ENCODE data around the gene NT5DC4.

Gene NT5DC4

DNA sequence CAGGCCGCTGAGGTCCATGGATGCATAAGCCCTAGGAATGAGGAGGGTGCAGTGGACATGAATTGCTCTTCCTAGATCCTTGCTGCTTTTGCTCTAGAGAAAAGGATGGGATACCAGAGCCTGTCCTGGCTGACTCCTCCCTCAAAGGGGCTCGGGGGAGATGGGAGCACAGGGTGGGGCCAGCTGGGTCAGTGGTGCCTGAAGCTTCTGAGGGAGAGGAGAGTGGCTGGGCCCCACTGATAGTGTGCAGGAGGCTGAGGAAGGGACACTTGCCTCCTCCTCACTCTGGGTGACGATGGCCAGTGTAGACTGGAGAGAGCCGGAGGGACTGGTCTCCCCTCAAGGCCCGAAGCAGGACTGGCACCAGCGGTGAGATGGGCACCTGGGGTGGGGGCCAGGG is at the start of gene NT5DC4:
Gene NT5DC4 (plus strand): TSS at position 236 of the 400 bp plus-strand sequence. CDS start 60 bp downstream, at position 296.
- no peak for DNase-seq

DNA sequence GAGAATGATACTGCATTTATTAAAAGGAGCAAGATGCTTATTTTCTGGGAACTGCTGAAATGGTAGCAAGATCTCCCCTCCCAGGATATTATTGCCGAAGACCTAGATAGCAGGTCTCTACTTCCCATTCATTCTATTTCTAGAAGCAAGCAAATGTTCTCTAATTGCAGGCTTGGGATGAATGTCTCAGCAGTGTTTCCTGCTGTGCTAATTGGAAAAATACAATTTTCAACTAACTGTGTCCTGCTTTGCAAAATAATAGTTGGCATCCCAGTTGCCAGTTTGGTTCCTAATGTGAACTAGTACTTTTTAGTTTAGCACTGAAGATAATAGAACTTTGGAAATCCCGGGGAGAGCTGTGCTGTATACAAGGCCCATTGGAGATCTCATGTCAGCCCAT is 49.0 kb upstream of the NT5DC4 start:
- DNase-seq, result no peak

DNA sequence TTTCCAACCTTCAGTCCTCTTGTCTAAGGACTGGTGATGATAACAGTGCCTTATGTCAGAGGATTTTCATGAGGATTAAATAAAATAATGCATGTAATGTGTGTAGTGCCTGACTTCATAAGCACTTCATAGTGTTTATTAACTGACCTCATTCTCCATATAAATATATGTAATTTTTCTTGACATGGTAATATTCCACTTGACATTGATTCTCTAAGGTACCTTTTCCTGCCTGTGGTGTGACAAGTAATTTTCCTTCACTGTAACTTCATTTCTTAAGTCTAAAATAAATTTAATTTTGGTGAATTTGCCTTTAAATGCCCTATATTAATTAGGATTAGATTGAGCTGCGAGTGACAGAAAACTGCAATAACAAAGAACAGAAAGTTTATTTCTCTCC is 47.8 kb upstream of the NT5DC4 start:
- DNase-seq, result no peak

DNA sequence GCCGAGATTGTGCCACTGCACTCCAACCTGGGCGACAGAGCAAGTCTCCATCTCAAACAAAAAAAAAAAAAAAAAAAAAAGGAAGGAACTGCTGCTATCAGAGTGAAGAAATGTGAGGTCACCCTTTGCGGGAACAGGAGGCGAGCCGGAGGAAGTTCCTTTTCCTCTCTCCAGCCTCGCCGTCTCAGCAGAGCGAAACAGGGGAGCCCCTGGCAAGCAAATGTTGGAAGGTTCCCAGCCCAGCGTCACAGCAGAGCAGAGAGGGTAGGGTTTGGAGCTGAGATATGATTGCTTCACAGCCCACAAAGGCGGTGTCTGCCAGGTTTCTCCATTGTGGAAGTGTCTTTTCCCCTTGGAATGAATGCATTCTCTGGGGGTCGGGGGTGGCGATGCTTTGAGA is 46.6 kb upstream of the NT5DC4 start:
- DNase-seq, result no peak

DNA sequence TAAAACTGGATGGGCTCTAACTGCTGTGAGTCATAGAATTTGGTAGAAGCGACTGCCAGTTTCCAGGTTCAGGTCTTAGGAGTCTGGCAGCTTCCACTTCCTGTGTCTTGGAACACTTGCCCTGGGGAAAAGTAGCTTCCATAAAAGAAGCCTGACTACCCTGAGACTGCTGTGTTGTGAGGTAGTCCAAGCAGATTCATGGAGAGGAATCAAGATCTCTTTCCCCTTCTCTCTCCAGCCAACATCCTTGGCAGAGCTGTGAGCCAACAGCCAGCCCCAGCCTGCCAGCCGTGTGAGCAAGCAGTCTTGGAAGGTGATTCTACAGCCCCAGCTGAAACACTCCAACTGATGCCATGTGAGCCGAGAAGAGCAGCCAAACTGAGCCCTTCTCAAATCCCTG is 41.3 kb upstream of the NT5DC4 start:
- DNase-seq, result no peak

DNA sequence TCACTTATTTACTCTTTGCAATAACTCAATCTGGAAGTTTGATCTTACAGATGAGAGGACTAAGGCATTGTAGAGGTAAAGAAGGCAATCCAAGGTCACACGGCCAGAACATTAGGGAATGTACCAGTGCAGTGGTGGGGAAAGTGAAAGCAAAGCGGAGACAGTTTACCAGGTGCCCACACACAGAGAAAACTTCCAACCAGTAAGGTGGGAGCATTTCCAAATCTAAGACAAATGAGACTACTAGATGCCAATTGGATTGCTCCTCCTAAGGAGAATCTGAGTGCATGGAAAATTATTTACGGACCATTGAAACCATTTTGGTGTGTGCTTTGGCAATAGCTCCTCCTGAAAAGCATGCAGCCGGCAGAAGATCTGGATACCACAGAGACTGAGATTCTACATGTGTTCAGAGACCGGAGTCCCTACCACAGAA is 40.1 kb upstream of the NT5DC4 start:
- no peak for DNase-seq

DNA sequence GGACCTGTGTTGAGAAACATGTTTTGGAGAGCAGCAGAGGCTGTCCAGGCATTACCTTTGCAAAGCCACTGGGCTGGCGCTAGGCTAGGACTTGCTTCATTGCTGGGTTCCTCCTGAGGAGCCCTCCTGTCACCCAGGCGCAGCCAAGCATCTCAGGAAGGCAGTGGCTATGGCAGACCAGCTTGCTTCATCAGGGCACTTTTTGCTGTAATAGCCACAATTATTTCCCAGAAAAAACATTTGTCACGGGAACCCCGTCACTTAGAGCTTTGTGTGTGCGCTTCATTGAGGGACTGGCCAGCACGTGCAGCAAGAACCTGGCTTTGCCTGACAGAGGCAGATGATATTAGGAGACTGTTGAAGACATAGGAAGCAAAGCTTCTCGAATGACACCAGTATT is 38.7 kb upstream of the NT5DC4 start:
- no peak for DNase-seq

DNA sequence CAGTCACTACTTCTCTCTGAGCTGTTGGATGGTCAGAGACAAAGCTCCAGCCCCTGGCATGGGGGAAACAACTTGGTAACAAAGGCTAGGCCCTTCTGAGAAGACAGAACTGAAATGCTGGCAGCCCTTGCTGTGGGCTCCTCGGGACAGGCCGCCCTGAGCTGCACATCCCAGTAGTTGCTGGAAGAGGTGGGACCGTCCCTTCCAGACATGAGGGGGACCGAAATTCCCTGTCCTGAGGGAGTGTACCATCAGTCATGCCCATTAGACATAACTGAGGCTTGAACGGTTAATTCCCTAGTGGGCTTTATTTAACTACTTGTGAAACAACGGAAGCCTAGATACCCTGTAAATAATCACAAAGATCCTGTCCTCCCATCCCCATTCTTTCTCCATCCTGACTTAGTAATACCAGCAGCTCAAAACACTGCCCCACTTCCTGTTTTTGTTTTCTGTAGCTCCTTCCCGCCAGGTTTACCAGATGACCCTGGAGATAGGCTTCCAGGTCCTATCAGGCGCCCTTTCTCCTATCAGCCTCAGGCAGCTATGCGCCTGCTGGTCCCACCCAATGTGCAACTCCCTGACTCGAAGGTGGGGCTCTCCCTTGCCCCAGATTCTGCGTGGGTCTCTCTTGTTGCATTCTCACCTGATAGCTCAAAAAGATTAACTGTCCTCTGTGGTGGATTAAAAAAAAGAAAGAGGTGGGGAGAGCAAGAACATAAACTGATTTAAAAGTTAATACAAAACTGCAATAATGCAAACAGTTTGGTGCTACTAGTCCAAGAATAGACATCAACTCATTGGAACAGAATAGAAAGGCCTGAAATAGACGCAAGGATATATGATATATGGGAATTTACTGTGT is 37.0 kb upstream of the NT5DC4 start:
- no peak for DNase-seq

DNA sequence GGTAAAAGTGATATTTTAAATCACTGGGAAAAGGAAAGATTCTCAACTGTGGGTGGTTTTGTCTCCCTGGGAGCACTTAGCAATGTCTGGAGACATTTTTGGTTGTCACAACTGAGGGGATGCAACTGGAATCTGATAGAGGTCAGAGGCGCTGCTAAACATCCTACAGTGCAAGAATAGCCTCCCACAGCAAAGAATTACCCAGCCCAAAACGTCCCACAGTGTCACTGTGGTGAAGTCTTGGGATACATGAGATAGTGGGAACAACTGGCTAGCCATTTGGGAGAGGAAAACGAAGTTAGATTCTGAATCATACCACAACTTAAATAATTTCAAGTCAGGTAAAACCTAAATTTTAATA is 36.4 kb upstream of the NT5DC4 start:
- no peak for DNase-seq

DNA sequence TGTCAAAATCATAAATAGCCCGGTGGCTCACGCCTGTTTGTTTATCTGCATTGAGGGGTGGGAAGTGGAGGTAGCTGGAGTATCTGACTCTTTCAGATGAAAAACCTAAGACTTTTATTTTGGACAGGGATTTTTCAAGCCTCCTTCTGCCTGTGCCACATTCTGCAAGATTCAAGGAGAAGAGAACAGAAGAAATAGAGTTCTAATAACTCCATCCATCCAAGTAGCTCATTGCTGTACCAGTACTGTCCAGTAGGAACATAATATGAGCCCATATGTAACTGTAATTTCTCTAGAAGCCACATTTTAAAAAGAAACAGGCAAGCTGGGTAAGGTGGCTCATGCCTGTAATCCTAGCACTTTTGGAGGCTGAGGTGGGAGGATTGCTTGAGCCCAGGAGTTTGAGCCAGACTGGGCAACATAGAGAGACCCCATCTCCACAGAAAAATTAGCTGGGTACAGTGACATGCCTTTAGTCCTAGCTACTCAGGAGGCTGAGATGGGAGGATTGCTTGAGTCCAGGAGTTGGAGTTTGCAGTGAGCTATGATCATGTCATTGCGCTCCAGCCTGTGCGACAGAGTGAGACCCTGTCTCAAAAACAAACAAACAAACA is 35.4 kb upstream of the NT5DC4 start:
- DNase-seq, result no peak

DNA sequence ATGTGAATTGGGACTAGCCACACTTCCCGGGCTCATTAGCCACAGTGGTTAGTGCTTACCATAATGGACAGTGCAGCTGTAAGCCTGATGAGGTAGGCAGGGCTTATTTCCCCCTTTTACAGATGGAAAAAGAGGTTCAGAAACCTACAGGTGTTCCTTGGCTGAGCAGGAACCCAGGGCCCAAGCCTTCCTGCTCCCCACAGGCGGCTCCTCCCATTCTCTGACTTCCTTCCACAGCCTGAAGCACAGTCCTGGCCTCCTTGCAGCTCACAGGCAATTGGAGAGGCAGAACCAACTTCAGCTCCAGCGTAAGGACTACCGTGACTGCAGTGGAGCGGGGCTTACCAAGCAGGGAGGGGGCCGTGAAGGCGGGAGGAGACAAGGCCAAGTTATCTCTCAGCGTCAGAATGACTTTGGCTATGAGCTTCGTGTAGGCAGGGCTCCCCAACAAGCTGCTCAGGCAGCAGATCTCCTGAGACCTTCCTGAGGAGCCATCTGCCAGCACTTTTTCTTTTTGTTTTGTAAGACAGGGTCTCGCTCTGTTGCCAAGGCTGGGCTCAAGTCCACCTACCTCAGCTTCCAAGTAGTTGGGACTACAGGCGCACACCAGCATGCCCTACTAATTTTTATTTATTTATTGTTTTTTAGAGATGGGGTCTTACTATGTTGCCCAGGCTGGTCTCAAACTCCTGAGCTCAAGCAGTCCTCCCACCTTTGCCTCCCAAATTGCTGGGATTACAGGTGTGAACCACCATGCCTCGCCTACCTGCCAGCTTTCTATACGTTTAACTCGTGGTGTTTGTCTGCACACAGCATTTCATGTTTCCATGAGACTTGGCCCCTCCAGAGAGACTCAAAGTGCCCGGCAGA is 34.2 kb upstream of the NT5DC4 start:
- DNase-seq, result no peak

DNA sequence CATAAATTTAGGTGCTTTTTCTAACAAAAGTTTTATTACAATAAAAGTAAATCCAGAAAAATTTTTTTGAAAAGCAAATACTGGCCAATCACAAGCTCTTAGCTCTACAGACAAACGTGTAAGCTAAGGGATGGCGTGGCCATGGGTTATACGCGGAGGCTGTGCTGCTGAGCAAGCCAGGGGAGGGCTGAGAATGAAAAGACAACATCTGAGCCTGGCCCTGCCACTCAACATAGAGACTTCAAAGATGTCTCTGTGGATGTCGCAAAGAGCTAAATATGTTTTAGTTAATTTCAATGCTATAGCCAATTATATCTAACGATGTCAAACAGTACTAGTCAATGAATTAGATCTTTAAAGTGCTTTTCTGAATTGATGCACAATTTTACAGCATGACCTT is 33.3 kb upstream of the NT5DC4 start:
- DNase-seq, result no peak

DNA sequence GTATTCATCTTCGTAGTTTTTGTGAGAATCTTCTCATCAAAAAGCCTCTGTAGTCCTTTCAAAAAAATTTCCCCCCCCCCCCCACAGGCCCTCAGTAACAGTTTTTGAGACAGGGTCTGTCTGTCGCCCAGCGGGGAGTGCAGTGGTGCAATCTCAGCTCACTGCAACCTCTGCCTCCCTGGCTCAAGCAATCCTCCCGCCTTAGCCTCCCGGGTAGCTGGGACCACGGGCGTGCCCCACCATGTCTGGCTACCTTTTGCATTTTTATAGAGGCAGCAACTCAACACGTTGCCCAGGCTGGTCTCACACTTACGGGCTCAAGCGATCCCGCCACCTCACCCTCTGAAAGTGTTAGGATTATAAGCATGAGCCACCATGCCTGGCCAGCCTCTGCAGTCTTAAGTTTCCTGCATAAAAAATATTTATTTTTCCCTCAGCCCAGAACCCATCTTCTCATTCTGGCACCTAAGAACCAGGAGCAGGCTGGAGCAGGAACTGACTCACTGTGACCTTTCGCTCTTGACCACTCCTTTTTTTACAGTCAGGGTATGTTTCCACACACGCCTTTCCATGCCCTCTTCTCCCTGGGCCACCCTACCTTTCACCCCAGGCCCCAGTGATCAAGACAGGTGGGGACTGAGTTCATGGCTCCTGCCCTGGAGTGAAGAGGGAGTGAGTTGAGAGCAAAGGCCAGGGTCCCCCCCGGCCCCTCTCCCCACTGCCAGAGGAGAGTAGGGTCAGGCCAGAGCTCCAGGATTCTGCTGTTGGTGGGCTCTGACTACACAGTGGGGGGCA is 32.5 kb upstream of the NT5DC4 start:
- no peak for DNase-seq

DNA sequence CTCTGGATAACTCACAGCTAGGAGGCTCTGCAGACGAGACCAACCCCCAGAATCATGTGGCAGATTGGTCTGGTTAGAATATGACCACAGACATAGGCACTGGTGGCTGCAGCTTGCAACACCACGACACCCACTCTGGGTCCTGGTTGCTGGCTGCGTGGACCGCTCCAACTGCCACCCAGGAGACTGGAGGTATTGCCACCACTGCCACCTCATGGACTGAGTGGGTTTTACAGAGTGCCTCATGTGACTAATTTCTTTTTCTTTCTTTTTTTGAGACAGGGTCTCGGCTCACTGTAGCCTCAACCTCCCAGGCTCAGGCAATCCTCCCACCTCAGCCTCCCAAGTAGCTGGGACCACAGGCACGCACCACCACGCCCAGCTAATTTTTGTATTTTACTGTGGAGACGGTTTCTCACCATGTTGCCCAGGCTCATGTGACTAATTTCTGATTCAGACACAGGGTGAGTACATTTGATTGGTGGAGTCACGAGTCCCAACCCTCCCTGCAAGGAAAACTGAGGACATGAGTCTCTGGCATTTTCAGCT is 29.9 kb upstream of the NT5DC4 start:
- no peak for DNase-seq

DNA sequence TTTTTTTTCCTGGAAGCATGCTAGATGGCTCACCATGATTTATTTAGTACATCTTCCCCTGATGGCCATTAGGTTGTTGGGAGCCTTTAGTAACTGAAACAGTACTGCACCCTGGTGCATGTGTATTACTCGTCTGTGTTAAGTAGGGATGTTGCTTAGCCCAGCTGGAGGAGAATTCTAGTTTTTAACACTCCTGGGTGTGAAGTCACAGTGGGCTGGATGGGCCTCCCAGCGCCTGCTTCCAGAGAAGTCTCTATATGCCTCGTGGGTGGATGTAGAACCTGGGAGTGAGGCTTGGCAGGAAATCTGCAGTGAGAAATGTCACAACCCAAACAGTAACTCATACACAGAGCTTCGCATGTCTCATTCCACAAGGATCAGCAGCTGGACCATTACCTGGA is 28.9 kb upstream of the NT5DC4 start:
- no peak for DNase-seq

DNA sequence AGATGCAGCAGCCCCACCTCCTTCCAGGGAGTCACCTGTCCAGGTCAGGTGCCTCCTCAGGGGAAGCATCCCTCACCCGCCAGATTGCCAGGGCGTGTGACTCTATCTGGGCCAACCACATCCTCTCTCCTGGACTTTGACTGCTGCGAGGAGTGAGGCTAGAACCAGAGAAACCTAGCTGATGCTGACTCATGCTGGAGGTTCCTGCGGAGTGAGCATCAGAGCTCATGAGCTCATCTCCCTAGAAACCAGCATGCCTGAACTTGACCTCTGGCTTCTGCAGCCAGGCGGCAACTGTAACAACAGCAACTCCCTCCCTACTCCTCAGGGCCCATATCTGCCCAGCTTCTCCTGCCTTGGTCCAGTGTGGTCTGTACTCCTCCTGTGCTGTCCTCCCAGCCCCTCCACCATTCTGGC is 28.3 kb upstream of the NT5DC4 start:
- no peak for DNase-seq

DNA sequence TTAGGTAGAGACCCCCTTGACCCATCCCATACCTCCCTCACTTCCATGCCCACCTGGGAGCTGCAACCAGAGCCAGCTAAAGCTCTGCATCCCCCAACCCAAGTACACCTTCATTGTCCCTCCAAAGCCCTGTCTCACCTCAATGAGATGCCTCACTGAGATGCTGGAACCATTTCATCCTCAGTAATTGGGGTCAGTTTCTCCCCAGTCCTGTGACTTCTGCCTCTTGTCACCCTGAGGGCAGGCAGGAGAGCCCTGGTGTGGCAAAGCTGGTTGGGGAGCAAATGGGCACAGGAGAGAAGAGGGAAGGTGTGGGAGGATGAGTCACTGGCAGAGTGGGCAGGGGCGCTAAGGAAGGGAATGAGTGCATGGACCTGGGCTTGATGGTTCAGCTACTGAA is 27.9 kb upstream of the NT5DC4 start:
- no peak for DNase-seq

DNA sequence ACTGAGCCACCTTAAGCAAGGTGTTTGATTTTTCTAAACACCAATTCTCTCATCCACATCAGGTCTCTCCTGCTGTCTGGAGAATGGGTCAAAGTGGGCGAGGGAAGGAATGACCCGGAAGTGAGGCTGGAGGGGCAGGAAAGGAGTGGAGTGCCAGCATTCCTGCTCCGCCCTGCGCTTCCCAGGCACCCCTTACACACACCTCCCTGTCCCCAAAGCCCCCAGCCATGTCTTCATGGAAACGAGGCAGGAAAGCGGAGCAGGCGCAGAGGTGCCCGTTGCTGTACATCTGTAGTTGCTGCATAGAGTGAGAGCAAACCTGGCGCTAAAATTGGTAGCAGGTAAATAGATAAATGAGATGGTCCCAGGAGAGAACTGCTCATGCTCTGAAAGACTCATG is 27.2 kb upstream of the NT5DC4 start:
- DNase-seq, result no peak

DNA sequence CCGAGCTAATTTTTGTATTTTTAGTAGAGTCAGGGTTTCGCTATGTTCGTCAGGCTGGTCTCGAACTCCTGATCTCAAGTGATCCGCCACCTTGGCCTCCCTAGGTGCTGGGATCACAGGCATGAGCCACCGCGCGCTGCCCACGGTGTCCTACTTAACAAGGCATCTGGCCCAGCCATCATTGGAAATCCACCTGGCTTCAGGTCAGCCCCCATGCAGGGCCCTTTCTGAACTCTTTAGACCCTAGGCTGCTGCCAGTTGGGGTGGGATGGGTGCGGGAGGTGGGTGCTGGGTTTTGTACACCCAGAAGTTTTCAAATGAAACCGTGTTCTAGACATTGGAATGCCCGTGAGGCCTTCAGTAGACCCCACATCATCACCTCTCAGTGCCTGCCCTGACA is 26.6 kb upstream of the NT5DC4 start:
- DNase-seq, result no peak

DNA sequence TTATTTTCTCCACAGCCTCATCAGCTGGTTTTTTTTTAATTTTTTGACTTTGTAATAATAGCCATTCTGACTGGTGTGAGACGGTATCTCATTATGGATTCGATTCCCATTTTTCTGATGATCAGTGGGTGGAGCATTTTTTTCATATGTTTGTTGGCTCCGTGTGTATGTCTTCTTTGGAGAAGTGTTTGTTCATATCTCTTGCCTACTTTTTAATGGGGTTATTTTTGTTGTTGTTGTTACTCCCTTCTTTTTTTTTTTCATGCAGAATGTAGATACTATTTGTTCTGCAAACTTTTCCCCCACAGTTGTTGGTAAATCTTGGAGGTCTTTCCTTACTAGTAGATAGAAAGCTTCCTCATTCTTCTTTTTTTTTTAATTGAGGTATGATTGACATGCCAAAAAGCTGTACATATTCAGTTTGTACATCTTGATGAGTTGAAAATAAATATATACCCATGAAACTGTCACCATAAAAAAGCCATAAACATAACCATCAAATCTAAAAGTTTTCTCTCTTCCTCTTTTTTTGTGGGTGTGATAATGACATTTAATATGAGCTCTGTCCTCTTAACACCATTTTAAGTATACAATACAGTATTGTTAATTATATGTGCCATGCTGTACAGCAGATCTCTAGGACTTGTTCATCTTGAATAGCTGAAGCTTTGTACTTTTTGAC is 21.8 kb upstream of the NT5DC4 start:
- no peak for DNase-seq

DNA sequence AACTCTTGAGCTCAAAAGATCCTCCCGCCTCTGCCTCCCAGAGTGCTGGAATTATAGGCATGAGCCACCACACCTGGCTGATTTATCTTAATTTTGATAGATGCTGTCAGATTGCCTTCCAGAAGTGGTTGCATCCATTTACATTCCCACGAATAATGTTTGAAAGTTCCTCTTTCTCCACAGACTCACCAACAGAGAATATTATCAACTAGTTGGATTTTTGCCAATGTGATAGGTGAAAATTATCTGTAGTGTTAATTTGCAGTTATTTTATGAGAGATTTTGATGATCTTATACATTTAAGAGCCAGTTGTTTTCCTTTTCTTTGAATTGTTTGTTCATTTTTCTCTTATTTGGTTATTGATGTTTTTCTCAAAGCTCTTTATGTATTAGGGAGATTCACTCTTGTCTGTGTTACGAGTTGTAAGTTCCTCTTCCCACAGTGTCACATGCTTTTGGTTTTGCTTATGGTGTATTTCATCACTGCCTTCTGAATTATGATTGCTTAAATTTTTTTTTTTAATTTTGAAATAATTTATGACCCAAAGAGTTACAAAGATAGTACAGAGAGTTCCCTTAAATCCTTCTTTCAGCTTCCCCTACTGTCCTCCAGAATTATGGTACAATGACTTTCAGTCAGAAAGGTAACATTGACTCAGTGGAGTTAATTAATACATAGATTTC is 20.7 kb upstream of the NT5DC4 start:
- no peak for DNase-seq
